ENCODE measurements around the gene DDX27.

The DDX27 gene

DNA sequence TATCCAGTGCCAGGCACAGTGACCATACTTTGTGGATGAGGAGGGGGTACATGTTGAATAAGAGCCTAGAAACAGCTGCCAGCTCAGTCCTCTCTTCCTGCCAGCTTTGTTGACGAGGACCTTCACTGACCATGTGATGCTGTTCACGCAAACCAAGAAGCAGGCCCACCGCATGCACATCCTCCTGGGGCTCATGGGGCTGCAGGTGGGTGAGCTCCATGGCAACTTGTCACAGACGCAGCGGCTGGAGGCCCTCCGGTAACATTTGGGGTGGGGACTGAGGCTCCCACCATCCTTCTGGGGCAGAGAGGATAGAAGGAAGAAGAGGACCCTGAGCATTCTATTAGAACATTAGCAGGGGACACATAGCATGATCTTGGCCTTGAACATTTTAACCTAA, 15.6 kb downstream of the DDX27 start:
- no peak for DNase-seq (ENCODE audit: low read depth)
- H3K4me3 ChIP-seq (ENCODE audit: low read length): no peak overlapping the region
- TF ChIP-seq CTCF (conservative IDR thresholded peaks at IDR 0.05; ENCODE audit: low read length): no peak

DNA sequence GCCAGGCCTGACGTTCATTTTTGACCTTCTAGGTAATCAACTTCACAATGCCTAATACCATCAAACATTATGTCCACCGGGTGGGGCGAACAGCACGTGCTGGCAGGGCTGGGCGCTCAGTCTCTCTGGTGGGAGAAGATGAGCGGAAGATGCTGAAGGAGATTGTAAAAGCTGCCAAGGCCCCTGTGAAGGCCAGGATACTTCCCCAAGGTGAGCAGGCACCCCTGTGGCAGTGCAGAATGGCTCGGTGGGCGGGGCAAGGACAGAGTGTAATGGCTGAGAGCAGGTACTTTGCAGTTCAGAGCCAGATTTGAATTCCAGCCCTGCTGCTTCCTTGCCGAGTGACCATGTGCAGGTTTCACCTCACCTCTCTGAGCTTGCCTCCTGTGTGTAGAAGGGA, 17.1 kb downstream of the DDX27 start:
- no peak overlapping the region for H3K4me3 ChIP-seq (ENCODE audit: low read length)
- TF ChIP-seq CTCF (conservative IDR thresholded peaks at IDR 0.05; ENCODE audit: low read length): no peak
- no peak for DNase-seq (ENCODE audit: low read depth)

- no peak for DNase-seq (ENCODE audit: low read depth)
- H3K4me3 ChIP-seq (ENCODE audit: low read length): no peak overlapping the region
- no peak for TF ChIP-seq CTCF (conservative IDR thresholded peaks at IDR 0.05; ENCODE audit: low read length)
Measured at GRCh38 chr20:49237531-49237930, 18.3 kb downstream of the DDX27 start.

- TF ChIP-seq CTCF (conservative IDR thresholded peaks at IDR 0.05; ENCODE audit: low read length): peak; percentile 82
- no peak overlapping the region for H3K4me3 ChIP-seq (ENCODE audit: low read length)
- DNase-seq (ENCODE audit: low read depth): peak; percentile 65
Measured at GRCh38 chr20:49245921-49246740, 26.9 kb downstream of the DDX27 start.

DNA sequence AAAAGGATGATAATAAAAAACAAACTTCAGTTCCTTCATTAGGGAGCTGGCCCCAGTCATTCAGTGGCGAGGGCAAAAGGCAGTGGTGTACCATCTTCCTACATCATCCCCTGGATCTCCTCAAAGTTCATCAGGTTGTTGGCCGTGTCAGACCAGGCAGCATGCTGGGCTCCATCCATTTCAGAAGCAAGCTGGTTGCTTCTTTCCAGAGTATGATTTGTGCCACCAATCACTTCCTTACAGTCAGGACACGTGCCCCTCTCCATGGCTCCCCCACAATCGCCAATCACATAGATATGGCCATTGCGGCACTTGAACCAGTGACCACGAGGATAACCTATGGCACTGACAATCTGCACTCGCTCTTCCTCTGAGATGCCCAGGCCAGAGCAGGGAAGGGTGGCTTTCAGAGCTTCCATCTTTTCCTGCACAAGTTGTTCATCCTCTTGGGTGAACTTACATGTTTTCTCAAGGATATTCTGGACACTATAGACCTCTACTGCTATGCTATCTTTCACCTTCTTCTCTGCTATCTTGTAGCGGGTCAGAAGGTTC, 28.0 kb downstream of the DDX27 start:
- TF ChIP-seq CTCF (conservative IDR thresholded peaks at IDR 0.05; ENCODE audit: low read length): no peak
- no peak overlapping the region for H3K4me3 ChIP-seq (ENCODE audit: low read length)
- DNase-seq (ENCODE audit: low read depth): no peak

GRCh38 chr20:49247792-49248191, 28.6 kb downstream of the DDX27 start:
- no peak for DNase-seq (ENCODE audit: low read depth)
- TF ChIP-seq CTCF (conservative IDR thresholded peaks at IDR 0.05; ENCODE audit: low read length): no peak

GRCh38 chr20:49248301-49248700, 29.1 kb downstream of the DDX27 start:
- no peak for DNase-seq (ENCODE audit: low read depth)
- no peak for TF ChIP-seq CTCF (conservative IDR thresholded peaks at IDR 0.05; ENCODE audit: low read length)
- no peak overlapping the region for H3K4me3 ChIP-seq (ENCODE audit: low read length)

More at GRCh38 chr20:49247792-49248191, 28.6 kb downstream of the DDX27 start:
- H3K4me3 ChIP-seq (ENCODE audit: low read length): no peak overlapping the region

Data from AG10803 (cell line).